HG03457 (cell line): Measurements from ENCODE around the gene KRTAP4-9.
"Not testable (repeated sequence)": the region's sequence is repeated elsewhere in the genome, so short reads cannot be mapped to it uniquely, and the experiment has no call there.

Experiments
- ATAC-seq: cut with Tn5 transposase; IDR thresholded peaks from one replicate; pipeline ENCODE4 v1.9.1; 2021; ENCODE audit warnings: moderate number of reproducible peaks; ENCODE audit not compliant: unreplicated experiment

The KRTAP4-9 gene

GRCh38 chr17:41105347-41105746 lies at the start of gene KRTAP4-9:
TSS of gene KRTAP4-9 (plus strand) at chr17:41105389. CDS start at chr17:41105389, 0 bp downstream.
- ATAC-seq, result not testable (repeated sequence)

- no peak for ATAC-seq
Observed at GRCh38 chr17:41057547-41057946, 47.6 kb upstream of the KRTAP4-9 start.

- no peak for ATAC-seq
Observed at GRCh38 chr17:41058741-41059140, 46.4 kb upstream of the KRTAP4-9 start.

- ATAC-seq, result not testable (repeated sequence)
Observed at GRCh38 chr17:41059276-41060051, 45.7 kb upstream of the KRTAP4-9 start.

GRCh38 chr17:41060052-41060604 lies 45.1 kb upstream of the KRTAP4-9 start, which contains the start of gene KRTAP2-3:
TSS of gene KRTAP2-3 (minus strand) at chr17:41060114. CDS start at chr17:41060050, 64 bp downstream.
- ATAC-seq, result no peak

GRCh38 chr17:41061964-41062363 lies 43.2 kb upstream of the KRTAP4-9 start:
- ATAC-seq, result no peak

GRCh38 chr17:41063449-41063848 lies 41.7 kb upstream of the KRTAP4-9 start:
- ATAC-seq, result no peak

- ATAC-seq, result no peak
Observed at GRCh38 chr17:41064301-41064700, 40.9 kb upstream of the KRTAP4-9 start.

- ATAC-seq, result not testable (repeated sequence)
Observed at GRCh38 chr17:41065016-41065689, 40.0 kb upstream of the KRTAP4-9 start.

- ATAC-seq, result no peak
Observed at GRCh38 chr17:41065829-41066624, 39.2 kb upstream of the KRTAP4-9 start, which contains the start of gene KRTAP2-4. TSS of gene KRTAP2-4 (minus strand) at chr17:41065879. CDS start at chr17:41065845, 34 bp downstream.

- ATAC-seq, result no peak
Observed at GRCh38 chr17:41067281-41067680, 37.9 kb upstream of the KRTAP4-9 start.

- ATAC-seq, result no peak
Observed at GRCh38 chr17:41069031-41069430, 36.2 kb upstream of the KRTAP4-9 start.

GRCh38 chr17:41071606-41072360 lies 33.4 kb upstream of the KRTAP4-9 start:
- no peak for ATAC-seq

- ATAC-seq, result no peak
Observed at GRCh38 chr17:41073676-41074075, 31.5 kb upstream of the KRTAP4-9 start.

GRCh38 chr17:41076788-41077187 lies 28.4 kb upstream of the KRTAP4-9 start:
- ATAC-seq, result no peak

- no peak for ATAC-seq
Observed at GRCh38 chr17:41082626-41083025, 22.6 kb upstream of the KRTAP4-9 start.

GRCh38 chr17:41083427-41083826 lies 21.8 kb upstream of the KRTAP4-9 start:
- not testable (repeated sequence) for ATAC-seq

- ATAC-seq, result not testable (repeated sequence)
Observed at GRCh38 chr17:41084100-41084856, 20.9 kb upstream of the KRTAP4-9 start, which contains the start of gene KRTAP4-7. TSS of gene KRTAP4-7 (plus strand) at chr17:41084150. CDS start at chr17:41084207, 57 bp downstream.

GRCh38 chr17:41088760-41089352 lies 16.3 kb upstream of the KRTAP4-9 start:
- ATAC-seq, result not testable (repeated sequence)
